ENCODE results near the gene DCP1B. TPM values are rescaled to one million over a fixed set of nuclear protein-coding genes. Genes with fewer than 3 reads are reported as not detected.

Gene DCP1B
- total RNA-seq, 3 donors from 2014 or later, result 12.2 to 20.8 (median 18.0) TPM

DNA sequence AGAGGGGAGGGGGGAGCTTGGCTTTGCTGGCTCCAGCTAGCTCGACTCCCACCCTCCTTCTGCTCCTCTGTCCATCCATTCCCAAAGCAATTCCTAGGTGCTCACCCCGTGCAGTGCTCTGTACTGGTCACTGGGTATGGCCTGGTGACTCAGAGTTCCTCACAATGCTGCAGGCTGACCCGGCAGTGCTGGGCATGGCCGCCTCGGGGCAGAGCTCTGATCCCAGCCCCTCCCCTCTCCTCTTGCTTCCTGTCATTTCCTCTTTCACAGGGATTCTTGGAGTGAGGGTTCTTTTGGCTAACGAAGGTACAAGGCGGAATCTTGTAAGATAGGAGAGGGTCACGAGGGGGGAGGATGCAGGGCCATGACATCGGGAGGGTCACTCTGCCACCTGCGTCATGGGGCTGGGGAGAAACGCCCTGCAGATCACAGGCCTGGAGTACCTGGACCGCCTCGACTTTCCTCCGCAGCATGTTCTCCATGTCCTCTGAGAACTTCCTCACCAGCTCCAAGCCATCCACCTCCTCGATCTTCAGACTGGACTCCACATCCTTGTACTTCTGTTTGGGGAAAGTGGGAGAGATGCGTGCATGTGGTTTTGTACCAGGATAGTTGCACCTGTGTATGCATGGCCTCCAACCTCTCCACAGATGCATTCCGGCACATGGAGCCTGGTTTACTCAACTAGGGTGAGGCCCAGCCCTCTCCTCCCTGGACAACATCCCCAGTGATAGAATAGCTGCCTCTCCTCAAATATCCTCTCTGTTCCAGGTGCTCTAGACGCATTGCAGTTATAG lies 91.5 kb downstream of the DCP1B start:
- no peaks in the 10 kb centered on the region for H3K9me3 ChIP-seq
- peak; percentile 13 to 46 for DNase-seq (ENCODE audit: low spot score in 2 of 2)
- no peak for TF ChIP-seq POLR2AphosphoS5 (IDR thresholded peaks at IDR 0.05)
- no peak for TF ChIP-seq POLR2A (IDR thresholded peaks at IDR 0.05)
- TF ChIP-seq, protein P1, sequence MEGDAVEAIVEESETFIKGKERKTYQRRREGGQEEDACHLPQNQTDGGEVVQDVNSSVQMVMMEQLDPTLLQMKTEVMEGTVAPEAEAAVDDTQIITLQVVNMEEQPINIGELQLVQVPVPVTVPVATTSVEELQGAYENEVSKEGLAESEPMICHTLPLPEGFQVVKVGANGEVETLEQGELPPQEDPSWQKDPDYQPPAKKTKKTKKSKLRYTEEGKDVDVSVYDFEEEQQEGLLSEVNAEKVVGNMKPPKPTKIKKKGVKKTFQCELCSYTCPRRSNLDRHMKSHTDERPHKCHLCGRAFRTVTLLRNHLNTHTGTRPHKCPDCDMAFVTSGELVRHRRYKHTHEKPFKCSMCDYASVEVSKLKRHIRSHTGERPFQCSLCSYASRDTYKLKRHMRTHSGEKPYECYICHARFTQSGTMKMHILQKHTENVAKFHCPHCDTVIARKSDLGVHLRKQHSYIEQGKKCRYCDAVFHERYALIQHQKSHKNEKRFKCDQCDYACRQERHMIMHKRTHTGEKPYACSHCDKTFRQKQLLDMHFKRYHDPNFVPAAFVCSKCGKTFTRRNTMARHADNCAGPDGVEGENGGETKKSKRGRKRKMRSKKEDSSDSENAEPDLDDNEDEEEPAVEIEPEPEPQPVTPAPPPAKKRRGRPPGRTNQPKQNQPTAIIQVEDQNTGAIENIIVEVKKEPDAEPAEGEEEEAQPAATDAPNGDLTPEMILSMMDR (IDR thresholded peaks at IDR 0.05), result no peak
- intact Hi-C loops (cut with DNase I; ENCODE audit: low total_unique reads), result no loop called here
- H3K4me3 ChIP-seq, result no peak overlapping the region
- no peaks in the 10 kb centered on the region for H3K36me3 ChIP-seq
- H3K27ac ChIP-seq, result no peak overlapping the region
- H3K4me1 ChIP-seq, result no peaks in the 10 kb centered on the region
- H3K27me3 ChIP-seq, result peaks cover 0 to 8% of the 10 kb centered on the region in 2 donors

DNA sequence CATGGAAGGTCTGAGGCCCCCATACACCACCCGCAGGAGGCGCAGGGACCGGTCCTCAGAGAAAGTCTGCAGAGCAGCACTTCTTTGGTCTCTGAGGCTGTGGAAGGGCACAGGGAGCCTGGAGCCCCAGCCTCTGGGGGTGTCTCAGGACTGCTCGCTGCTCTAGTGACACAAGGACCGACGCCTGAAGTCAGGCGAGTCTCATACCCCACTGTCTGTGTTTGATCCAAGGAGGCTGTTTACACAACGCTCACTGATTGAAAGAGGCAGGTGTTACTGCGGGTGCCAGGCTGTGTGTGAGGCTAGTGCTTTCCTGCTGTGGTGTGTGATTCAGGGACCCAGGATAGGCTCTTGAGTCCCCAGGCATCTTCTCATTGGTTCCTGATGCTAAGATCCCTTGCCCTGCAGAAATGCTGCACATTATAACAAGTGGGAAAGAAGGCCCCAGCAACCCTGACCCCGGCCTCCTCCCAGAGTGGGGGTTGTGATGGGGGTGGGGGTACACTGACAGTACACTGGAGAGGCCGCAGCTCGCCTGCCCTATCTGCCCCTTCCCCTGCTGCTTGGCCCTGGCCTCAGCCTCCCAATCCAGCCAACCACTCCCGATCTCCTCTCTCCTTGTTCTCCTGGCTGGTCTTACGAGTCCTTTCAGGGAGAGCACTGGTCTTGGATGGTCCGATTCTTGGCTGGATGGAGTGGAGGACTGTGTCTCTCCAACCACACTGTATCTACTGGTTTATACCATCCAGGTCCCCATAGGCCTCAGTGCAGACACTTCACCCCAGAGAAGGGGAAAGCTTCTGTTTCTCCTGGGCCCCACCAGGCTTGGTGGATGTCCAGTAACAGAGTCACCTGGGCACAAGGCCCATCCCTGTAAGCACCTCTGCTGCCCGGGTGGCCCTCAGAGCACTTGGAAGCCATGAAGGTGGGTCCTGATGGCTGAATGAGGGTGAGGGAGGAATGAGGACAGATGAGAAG lies 92.4 kb downstream of the DCP1B start:
- no peaks in the 10 kb centered on the region for H3K9me3 ChIP-seq
- H3K4me1 ChIP-seq, result no peaks in the 10 kb centered on the region
- H3K4me3 ChIP-seq, result no peak overlapping the region
- no peak overlapping the region for H3K27ac ChIP-seq
- TF ChIP-seq POLR2A (IDR thresholded peaks at IDR 0.05) (no peak), POLR2AphosphoS5 (IDR thresholded peaks at IDR 0.05) (no peak)
- TF ChIP-seq, protein P1 (IDR thresholded peaks at IDR 0.05), result no peak
- H3K27me3 ChIP-seq, result peaks cover 0 to 8% of the 10 kb centered on the region in 2 donors
- intact Hi-C loops (cut with DNase I; ENCODE audit: low total_unique reads), result no loop called here
- DNase-seq (ENCODE audit: low spot score in 2 of 2), result peak in 1 of 2 donors; percentile 33
- H3K36me3 ChIP-seq, result no peaks in the 10 kb centered on the region

DNA sequence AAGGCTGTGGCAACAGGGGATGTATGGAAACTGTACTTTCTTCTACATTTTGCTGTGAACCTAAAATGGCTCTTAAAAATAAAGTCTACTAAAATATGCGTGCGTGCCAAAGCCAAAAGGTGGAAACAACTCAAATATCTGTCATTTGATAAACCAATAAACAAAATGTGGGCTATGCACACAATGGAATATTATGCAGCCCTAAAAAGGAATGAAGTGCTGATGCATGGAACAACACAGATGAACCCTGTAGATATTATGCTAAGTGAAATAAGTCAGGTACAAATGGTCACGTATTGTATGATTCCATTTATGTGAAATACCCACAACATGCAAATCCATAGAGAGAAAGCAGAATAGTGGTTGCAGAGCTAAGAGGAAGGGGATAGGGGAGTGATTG lies 93.8 kb downstream of the DCP1B start:
- no peak overlapping the region for H3K27ac ChIP-seq
- DNase-seq (ENCODE audit: low spot score in 2 of 2), result no peak
- H3K9me3 ChIP-seq, result peaks cover 0 to 5% of the 10 kb centered on the region in 2 donors
- H3K4me3 ChIP-seq, result no peak overlapping the region
- TF ChIP-seq POLR2A (IDR thresholded peaks at IDR 0.05), result no peak
- peaks cover 0 to 8% of the 10 kb centered on the region in 2 donors for H3K27me3 ChIP-seq
- intact Hi-C loops (cut with DNase I; ENCODE audit: low total_unique reads), result no loop called here
- H3K4me1 ChIP-seq, result no peaks in the 10 kb centered on the region
- no peaks in the 10 kb centered on the region for H3K36me3 ChIP-seq

DNA sequence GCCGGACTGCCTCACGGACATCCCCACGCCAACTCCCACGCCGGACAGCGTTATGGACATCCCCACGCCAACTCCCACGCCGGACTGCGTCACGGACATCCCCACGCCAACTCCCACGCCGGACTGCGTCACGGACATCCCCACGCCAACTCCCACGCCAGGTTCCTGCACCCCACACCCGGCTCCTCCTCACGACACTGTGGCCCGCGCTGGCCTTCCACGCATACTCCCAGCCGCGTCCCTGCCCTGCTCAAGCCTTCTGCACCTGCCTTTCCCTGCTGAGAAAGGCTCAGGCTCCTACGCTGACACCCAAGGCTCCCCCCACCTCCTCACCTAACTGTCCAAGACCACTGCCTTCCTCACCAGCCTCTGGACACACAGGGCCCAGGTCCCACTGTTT lies 95.5 kb downstream of the DCP1B start:
- Histone ChIP-seq H3K9me3 (peaks cover 0 to 22% of the 10 kb centered on the region in 2 donors), H3K4me1 (no peaks in the 10 kb centered on the region), H3K27ac (no peak overlapping the region), H3K36me3 (no peaks in the 10 kb centered on the region), H3K27me3 (peaks cover 0 to 8% of the 10 kb centered on the region in 2 donors), H3K4me3 (no peak overlapping the region)
- peak in 1 of 2 donors; percentile 42 for DNase-seq (ENCODE audit: low spot score in 2 of 2)
- no peak for TF ChIP-seq POLR2A (IDR thresholded peaks at IDR 0.05)
- TF ChIP-seq POLR2AphosphoS5 (IDR thresholded peaks at IDR 0.05), result no peak
- TF ChIP-seq, protein P1 (IDR thresholded peaks at IDR 0.05), result no peak
- intact Hi-C loops (cut with DNase I; ENCODE audit: low total_unique reads), result no loop called here

DNA sequence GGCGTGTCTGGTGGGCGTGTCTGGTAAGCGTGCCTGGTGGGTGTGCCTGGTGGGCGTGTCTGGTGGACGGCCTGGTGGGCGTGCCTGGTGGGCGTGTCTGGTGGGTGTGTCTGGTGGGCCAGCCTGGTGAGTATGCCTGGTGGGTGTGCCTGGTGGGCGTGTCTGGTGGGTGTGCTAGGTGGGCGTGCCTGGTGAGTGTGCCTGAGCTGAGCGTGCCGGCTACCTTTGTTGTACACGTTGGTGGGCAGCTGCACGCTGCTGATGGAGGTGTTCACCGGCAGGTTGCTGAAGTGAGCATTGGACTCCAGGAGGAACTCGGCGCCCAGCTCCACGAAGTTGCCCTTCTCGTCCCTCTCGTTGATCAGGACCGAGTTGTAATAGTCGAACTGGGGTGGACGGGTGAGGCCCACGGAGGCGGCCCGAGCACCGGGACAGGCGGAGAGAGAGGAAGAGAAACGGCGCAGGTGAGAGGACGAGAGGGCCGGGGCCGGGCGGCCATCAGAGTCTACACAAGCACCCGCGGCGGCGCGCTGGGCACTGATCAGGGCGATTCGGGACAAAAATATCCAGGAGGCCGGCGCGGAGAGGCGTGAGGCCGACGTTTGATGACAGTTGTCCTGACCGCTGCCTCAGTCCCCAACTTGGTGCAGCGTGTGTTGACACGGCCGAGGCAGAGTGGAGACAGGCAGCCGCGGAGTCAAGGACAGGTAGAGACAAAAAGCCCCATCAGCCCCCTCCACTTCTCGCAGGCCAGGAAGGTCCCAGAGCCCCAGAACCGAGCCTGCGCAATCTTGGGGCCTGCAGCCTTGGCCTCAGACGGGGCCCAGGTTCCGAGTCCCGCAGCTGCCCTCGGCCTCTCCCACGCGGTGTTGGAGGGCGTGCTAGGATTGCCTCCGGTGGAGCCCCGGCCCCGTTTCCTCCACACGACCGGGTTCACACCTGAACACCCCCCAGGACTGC lies 96.3 kb downstream of the DCP1B start:
- peaks cover 0 to 26% of the 10 kb centered on the region in 2 donors for H3K9me3 ChIP-seq
- H3K4me3 ChIP-seq, result peak overlapping the region in 2 of 3 donors; percentile 28 to 54

More for the DNA sequence above, 96.3 kb downstream of the DCP1B start:
- no peaks in the 10 kb centered on the region for H3K4me1 ChIP-seq
- H3K27me3 ChIP-seq, result peaks cover 0 to 8% of the 10 kb centered on the region in 2 donors
- no peaks in the 10 kb centered on the region for H3K36me3 ChIP-seq
- TF ChIP-seq POLR2AphosphoS5 (IDR thresholded peaks at IDR 0.05) (no peak), POLR2A (IDR thresholded peaks at IDR 0.05) (no peak)
- TF ChIP-seq, protein P1 (IDR thresholded peaks at IDR 0.05), result no peak
- DNase-seq (ENCODE audit: low spot score in 2 of 2), result peak; percentile 15 to 54
- intact Hi-C loops (cut with DNase I; ENCODE audit: low total_unique reads), result no loop called here
- no peak overlapping the region for H3K27ac ChIP-seq

All from breast epithelium (tissue), 4 donors.